Panc1 (cell line): ENCODE results near the gene UGT1A9. TPM values are rescaled to one million over a fixed set of nuclear protein-coding genes. Genes with fewer than 3 reads are reported as not detected.

Experiments used
- ATAC-seq: fragments of 200-7000 bp; cut with Tn5 transposase; 2 replicates; pipeline ENCODE4 v1.9.1; 2020; ENCODE audit warnings: mild to moderate bottlenecking, moderate library complexity
- BruUV-seq: library from RNA; stranded (reverse); fragments of 400-500 nt; replicated peaks from 2 replicates; lab custom pipeline; 2021; lab: Mats Ljungman, UMichigan
- CTCF ChIA-PET: fragments of 300-600 bp; sonication (Branson Sonifier 250); formaldehyde crosslinking; loops from one replicate; lab custom pipeline; 2022; ENCODE audit warnings: antibody characterized with exemption; lab: Charles Lee
- POLR2A ChIA-PET: fragments of 300-600 bp; sonication (Branson Sonifier 250); formaldehyde crosslinking; loops from one replicate; lab custom pipeline; 2022; ENCODE audit warnings: antibody characterized with exemption; lab: Charles Lee
- DNase-seq: peaks from one replicate; pipeline ENCODE4 v3.0.0-alpha.2; 2010; ENCODE audit warnings: low read depth, low spot score
- H3K27ac ChIP-seq: 2 replicates; pipeline ENCODE4 v1.5.1; 2011; ENCODE audit warnings: mild to moderate bottlenecking, low read length, inconsistent platforms
- H3K27me3 ChIP-seq: fragments of 200-500 bp; sonication (Bioruptor generic); 2 replicates; pipeline ENCODE4 v1.6.0; 2014; ENCODE audit warnings: low read length, inconsistent platforms; ENCODE audit not compliant: control insufficient read depth, insufficient read depth
- H3K36me3 ChIP-seq: fragments of 200-500 bp; sonication (Bioruptor generic); 2 replicates; pipeline ENCODE4 v1.5.1; 2014; ENCODE audit warnings: inconsistent platforms, mild to moderate bottlenecking, low read length, moderate library complexity; ENCODE audit not compliant: control insufficient read depth, insufficient read depth
- H3K4me1 ChIP-seq: 2 replicates; pipeline ENCODE4 v1.5.1; 2011; ENCODE audit warnings: inconsistent platforms, mild to moderate bottlenecking, low read length, moderate library complexity; ENCODE audit not compliant: control insufficient read depth, insufficient read depth
- H3K4me3 ChIP-seq, 2 experiments: 2 replicates each; pipeline ENCODE4 v1.5.1; 2011 to 2012; ENCODE audit warnings: low read depth in 2 of 2, low read length in 2 of 2, mild to moderate bottlenecking in 2 of 2, inconsistent platforms in 1 of 2, moderate library complexity in 1 of 2
- H3K9me3 ChIP-seq: fragments of 200-500 bp; sonication (Bioruptor generic); 2 replicates; pipeline ENCODE4 v1.5.1; 2014; ENCODE audit warnings: low read depth, mild to moderate bottlenecking, inconsistent platforms, low read length, moderate library complexity; ENCODE audit not compliant: control insufficient read depth, insufficient read depth
- POLR2AphosphoS5 ChIP-seq: IDR thresholded peaks from 2 replicates; pipeline ENCODE4 v1.6.1; 2012; ENCODE audit warnings: mild to moderate bottlenecking, low read depth, low read length, moderate library complexity
- SIN3A ChIP-seq: IDR thresholded peaks from 2 replicates; pipeline ENCODE4 v1.6.1; 2012; ENCODE audit warnings: low read depth, mild to moderate bottlenecking, low read length, moderate library complexity, borderline replicate concordance; ENCODE audit not compliant: insufficient read depth
- TCF7L2 ChIP-seq: IDR thresholded peaks from 2 replicates; pipeline ENCODE4 v1.6.1; 2011; ENCODE audit warnings: mild to moderate bottlenecking, low read depth, low read length, inconsistent platforms
- in situ Hi-C: cut with HindIII; loops from 2 replicates; pipeline ENCODE4 v1.10.0; 2016; ENCODE audit warnings: low sequenced_read_pairs, low pct_unique_long_range_greater_than_20kb
- intact Hi-C: fragments of 100-400 bp; cut with micrococcal nuclease; formaldehyde crosslinking; loops from one replicate; pipeline ENCODE4 v1.10.0; 2022; ENCODE audit not compliant: unreplicated experiment
- total RNA-seq: library from RNA; stranded (reverse); gene quantifications from one replicate; pipeline ENCODE4 v1.2.1, GENCODE V29; 2021; ENCODE audit not compliant: unreplicated experiment
- TF ChIP-seq, protein P1 (sequence below): fragments of 450-650 bp; IDR thresholded peaks from 2 replicates; pipeline ENCODE4 v1.5.1; 2017; ENCODE audit warnings: mild to moderate bottlenecking
- TF ChIP-seq, protein P2 (sequence below), 2 experiments: IDR thresholded peaks; 2 replicates each; pipeline ENCODE4 v1.6.1; 2011 to 2012; ENCODE audit warnings: low read depth in 2 of 2, control low read depth in 1 of 2, low read length in 1 of 2, mild to moderate bottlenecking in 1 of 2, moderate library complexity in 1 of 2; ENCODE audit not compliant: insufficient read depth in 1 of 2

The UGT1A9 gene
- total RNA-seq, 1 experiment from 2014 or later: not detected

DNA sequence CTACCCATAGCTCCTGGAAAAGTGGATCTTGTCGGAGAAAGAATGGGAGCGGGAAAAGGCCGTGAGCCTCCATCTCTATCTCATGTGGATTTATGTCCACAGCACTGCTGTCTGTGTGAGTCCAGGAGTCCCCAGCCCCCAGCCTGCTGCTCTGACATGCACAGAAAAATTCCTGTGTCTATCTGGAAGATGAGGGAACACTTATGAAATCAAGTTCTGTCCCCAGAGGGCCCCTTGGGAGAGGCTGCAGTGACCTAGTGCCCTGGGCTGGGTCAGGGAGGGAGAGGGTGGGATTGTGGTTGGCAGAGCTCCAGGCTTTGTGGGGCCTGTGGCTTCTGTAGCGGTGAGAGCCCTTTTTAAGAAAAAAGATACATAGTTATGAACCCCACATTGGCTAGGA, 145.1 kb downstream of the UGT1A9 start:
- no peak for TF ChIP-seq POLR2AphosphoS5
- no peak for TF ChIP-seq TCF7L2
- no peak for TF ChIP-seq SIN3A
- in situ Hi-C loops (no loop called here), intact Hi-C loops (no loop called here)
- Histone ChIP-seq H3K27me3 (no peaks in the 10 kb centered on the region), H3K27ac (no peak overlapping the region), H3K9me3 (no peaks in the 10 kb centered on the region), H3K4me3 (no peak overlapping the region), H3K4me1 (no peaks in the 10 kb centered on the region), H3K36me3 (no peaks in the 10 kb centered on the region)
- ATAC-seq: no peak
- no peak for DNase-seq
- ChIA-PET POLR2A (no interaction called here), CTCF (no interaction called here)
- no TSS peak for BruUV-seq

DNA sequence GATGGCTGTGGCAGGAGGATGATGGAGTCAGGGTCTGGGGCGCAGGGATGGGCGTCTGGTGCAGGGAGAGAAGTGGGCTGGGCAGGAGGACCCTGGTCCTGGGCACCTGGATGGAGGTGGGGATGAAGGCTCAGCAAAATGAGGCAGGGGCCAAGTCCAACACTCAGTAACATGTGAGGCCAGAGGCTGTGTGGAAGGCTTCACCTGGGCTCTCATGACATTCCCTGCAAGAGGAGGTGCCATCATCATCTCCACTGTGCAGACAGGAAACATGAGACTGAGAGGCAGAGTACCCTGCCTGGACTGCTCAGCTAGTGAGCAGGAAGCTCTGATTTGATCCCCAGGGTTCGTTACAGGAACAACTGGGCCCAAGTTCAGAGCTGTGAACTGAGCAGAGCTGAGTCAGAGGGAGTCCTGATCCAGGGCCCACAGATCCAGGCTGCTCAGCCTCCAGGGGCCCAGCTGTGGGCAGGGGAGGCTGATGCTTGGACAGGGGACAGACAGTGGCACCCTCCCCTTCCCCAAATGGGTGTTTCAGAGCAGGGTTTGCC, 145.7 kb downstream of the UGT1A9 start:
- intact Hi-C loops: no loop called here
- Histone ChIP-seq H3K9me3 (no peaks in the 10 kb centered on the region), H3K4me1 (no peaks in the 10 kb centered on the region), H3K4me3 (no peak overlapping the region), H3K27ac (no peak overlapping the region), H3K36me3 (no peaks in the 10 kb centered on the region), H3K27me3 (no peaks in the 10 kb centered on the region)
- CTCF ChIA-PET: no interaction called here
- in situ Hi-C loops: no loop called here
- TF ChIP-seq, protein P1, sequence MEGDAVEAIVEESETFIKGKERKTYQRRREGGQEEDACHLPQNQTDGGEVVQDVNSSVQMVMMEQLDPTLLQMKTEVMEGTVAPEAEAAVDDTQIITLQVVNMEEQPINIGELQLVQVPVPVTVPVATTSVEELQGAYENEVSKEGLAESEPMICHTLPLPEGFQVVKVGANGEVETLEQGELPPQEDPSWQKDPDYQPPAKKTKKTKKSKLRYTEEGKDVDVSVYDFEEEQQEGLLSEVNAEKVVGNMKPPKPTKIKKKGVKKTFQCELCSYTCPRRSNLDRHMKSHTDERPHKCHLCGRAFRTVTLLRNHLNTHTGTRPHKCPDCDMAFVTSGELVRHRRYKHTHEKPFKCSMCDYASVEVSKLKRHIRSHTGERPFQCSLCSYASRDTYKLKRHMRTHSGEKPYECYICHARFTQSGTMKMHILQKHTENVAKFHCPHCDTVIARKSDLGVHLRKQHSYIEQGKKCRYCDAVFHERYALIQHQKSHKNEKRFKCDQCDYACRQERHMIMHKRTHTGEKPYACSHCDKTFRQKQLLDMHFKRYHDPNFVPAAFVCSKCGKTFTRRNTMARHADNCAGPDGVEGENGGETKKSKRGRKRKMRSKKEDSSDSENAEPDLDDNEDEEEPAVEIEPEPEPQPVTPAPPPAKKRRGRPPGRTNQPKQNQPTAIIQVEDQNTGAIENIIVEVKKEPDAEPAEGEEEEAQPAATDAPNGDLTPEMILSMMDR: no peak
- no peak for TF ChIP-seq POLR2AphosphoS5
- TF ChIP-seq SIN3A: no peak
- TF ChIP-seq, protein P2, sequence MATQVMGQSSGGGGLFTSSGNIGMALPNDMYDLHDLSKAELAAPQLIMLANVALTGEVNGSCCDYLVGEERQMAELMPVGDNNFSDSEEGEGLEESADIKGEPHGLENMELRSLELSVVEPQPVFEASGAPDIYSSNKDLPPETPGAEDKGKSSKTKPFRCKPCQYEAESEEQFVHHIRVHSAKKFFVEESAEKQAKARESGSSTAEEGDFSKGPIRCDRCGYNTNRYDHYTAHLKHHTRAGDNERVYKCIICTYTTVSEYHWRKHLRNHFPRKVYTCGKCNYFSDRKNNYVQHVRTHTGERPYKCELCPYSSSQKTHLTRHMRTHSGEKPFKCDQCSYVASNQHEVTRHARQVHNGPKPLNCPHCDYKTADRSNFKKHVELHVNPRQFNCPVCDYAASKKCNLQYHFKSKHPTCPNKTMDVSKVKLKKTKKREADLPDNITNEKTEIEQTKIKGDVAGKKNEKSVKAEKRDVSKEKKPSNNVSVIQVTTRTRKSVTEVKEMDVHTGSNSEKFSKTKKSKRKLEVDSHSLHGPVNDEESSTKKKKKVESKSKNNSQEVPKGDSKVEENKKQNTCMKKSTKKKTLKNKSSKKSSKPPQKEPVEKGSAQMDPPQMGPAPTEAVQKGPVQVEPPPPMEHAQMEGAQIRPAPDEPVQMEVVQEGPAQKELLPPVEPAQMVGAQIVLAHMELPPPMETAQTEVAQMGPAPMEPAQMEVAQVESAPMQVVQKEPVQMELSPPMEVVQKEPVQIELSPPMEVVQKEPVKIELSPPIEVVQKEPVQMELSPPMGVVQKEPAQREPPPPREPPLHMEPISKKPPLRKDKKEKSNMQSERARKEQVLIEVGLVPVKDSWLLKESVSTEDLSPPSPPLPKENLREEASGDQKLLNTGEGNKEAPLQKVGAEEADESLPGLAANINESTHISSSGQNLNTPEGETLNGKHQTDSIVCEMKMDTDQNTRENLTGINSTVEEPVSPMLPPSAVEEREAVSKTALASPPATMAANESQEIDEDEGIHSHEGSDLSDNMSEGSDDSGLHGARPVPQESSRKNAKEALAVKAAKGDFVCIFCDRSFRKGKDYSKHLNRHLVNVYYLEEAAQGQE (IDR thresholded peaks at IDR 0.05; ENCODE audit: insufficient read depth in 1 of 2, low read depth in 2 of 2, low read length in 1 of 2): no peak
- TF ChIP-seq TCF7L2: no peak
- POLR2A ChIA-PET: no interaction called here
- ATAC-seq (peak; percentile 40; the same call in 1 of the 2 replicates), DNase-seq (no peak)
- no TSS peak for BruUV-seq

DNA sequence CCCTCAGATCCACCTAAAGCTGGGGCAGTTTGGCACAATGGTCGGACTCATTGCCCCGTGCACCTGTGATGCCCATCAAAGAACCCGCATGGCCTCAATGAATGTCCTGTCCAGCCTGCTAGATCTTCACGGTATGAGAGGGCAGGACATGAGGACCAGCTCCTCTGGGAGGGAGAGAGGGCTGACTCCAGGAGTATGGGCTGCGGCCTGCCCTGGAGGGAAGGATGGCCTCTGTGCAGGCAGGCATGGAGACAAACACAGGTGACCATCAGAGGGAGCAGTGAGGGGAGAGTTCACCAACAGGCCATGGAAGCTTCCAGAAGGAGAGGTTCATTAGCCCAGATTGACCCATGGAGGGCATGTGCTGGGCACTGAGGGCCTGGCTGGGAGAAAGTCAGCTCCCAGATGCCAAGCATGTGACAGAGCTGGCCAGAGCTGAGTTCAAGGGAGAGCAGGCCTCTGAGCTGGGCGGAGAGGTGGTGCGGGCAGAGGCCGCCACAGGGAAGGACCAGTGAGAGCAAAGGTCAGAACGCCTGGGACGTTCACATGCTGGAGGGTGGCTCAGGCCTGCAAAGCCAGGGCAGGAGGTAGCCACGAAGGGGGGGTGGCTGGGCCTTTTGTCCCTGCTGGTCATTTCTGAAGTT, 146.4 kb downstream of the UGT1A9 start:
- H3K9me3 ChIP-seq: no peaks in the 10 kb centered on the region
- intact Hi-C loops (no loop called here), in situ Hi-C loops (no loop called here)
- DNase-seq (no peak), ATAC-seq (no peak)
- POLR2A ChIA-PET: no interaction called here
- H3K36me3 ChIP-seq: no peaks in the 10 kb centered on the region
- no peak overlapping the region for H3K4me3 ChIP-seq
- no TSS peak for BruUV-seq
- no peaks in the 10 kb centered on the region for H3K4me1 ChIP-seq
- TF ChIP-seq, protein P2 (IDR thresholded peaks at IDR 0.05; ENCODE audit: insufficient read depth in 1 of 2, low read depth in 2 of 2, low read length in 1 of 2): no peak
- TF ChIP-seq TCF7L2 (no peak), SIN3A (no peak), POLR2AphosphoS5 (no peak)
- TF ChIP-seq, protein P1: no peak
- CTCF ChIA-PET: no interaction called here
- H3K27me3 ChIP-seq: no peaks in the 10 kb centered on the region
- no peak overlapping the region for H3K27ac ChIP-seq
